Epithelial cell of proximal tubule (primary cell): ENCODE data around the gene RBP3. TPM values are rescaled to one million over a fixed set of nuclear protein-coding genes. Genes with fewer than 3 reads are reported as not detected.

ENCODE experiments used
- DNase-seq: peaks from one replicate; pipeline ENCODE4 v3.0.0-alpha.2; 2011; ENCODE audit warnings: low read depth
- H3K4me3 ChIP-seq: 2 replicates; pipeline ENCODE4 v1.5.1; 2011; ENCODE audit warnings: low read depth, mild to moderate bottlenecking, low read length
- CTCF ChIP-seq: conservative IDR thresholded peaks from 2 replicates; pipeline ENCODE4 v1.5.1; 2012; ENCODE audit warnings: low read depth, mild to moderate bottlenecking, low read length
- total RNA-seq: library from RNA; depleted of rRNA; stranded (reverse); fragments of >200 nt; gene quantifications from 2 replicates; pipeline ENCODE4 v1.2.3, GENCODE V29; 2015

RBP3 gene
- total RNA-seq, 1 donor from 2014 or later: not detected

- TF ChIP-seq CTCF: no peak
- no peak for DNase-seq
- H3K4me3 ChIP-seq: no peak overlapping the region
Measured at GRCh38 chr10:47317251-47317650, 30.9 kb upstream of the RBP3 start.

GRCh38 chr10:47318706-47319105 is 29.5 kb upstream of the RBP3 start:
- no peak for DNase-seq
- no peak for TF ChIP-seq CTCF
- H3K4me3 ChIP-seq: no peak overlapping the region

GRCh38 chr10:47319784-47320183 is 28.4 kb upstream of the RBP3 start:
- H3K4me3 ChIP-seq: no peak overlapping the region
- DNase-seq: no peak
- no peak for TF ChIP-seq CTCF

DNA sequence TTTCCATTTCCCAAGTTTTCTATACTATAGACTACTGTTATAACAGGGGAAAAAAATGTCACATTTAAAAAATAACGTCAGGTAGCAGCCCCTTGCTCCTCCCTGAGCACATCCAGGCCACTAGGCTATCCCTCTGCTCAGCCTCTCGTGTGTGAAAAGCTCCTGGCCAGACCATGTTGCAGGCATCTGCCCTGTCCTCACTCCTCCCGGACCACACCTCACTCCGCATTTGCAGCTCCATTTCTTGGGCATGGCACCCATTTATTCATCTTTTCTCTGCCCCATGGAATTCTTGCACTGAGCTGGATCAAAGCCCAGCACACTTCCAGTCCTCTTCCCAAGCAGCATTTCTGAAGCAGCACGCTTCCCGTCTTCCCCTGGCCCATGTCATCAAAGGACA is 27.4 kb upstream of the RBP3 start:
- DNase-seq: no peak
- no peak overlapping the region for H3K4me3 ChIP-seq
- no peak for TF ChIP-seq CTCF

DNA sequence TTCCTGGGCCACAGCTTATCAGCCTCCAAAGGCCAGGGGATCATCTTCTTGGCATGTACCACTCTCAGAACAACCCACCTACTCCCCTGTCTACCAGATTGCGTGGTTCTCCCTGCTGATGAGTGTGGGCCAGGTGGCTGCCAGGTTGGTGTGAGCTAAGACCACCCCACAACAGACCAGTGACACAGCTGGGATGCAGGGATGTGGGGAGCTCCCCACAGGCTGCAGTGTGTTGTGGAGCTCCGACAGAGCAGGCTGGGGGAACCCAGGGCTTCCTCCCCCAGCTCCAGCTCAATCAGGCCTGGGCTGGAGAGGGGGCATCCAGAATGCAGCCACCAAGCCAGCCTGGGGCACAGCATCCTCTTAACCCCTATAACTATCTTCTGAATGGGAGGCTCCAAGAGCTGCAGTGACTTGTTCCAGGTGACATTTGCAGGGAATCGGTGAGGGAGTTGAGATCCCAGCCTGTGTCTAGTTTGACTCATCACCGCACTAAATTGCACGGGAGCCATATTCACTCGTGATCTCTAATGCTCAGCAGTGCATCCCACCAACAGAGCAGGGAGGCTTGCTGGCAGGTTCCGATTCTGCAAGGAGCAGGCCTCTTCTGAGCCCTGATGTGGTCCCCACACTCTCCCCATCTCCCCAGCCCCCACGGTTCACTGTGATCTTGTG is 26.5 kb upstream of the RBP3 start:
- DNase-seq: no peak
- TF ChIP-seq CTCF: no peak
- no peak overlapping the region for H3K4me3 ChIP-seq

DNA sequence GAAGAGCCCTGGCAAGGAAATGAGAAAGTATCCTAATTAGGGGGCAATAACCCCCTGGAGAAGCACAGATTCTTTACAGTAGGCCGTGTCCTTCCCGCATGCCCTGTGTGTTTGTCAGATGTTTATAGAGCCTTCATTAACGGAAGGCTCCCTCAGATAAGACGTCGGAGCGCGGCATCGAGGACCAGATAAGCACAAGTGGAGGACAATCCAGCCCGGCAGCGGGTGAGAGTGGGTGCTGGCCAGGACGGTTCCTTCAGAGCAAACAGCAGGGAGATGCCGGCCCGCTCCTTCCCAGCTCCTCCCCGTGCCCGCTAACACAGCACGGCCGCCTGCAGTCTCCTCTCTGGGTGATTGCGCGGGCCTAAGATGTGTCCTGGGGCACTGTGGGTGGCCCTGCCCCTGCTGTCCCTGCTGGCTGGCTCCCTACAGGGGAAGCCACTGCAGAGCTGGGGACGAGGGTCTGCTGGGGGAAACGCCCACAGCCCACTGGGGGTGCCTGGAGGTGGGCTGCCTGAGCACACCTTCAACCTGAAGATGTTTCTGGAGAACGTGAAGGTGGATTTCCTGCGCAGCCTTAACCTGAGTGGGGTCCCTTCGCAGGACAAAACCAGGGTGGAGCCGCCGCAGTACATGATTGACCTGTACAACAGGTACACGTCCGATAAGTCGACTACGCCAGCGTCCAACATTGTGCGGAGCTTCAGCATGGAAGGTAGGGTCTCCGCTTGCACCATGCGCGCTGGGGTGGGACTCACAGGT is 25.7 kb upstream of the RBP3 start, which contains the start of gene GDF2:
TSS of gene GDF2 (plus strand) at position 155 of the 762 bp plus-strand sequence. CDS start at position 370, 215 bp downstream.
- H3K4me3 ChIP-seq: no peak within 1 kb of the TSS
- no peak for TF ChIP-seq CTCF
- no peak for DNase-seq
